Loucy (cell line): ENCODE measurements around the gene ERGIC2.
"Not testable (repeated sequence)": the region's sequence is repeated elsewhere in the genome, so short reads cannot be mapped to it uniquely, and the experiment has no call there.

Experiments used
- H2AFZ ChIP-seq: fragments of 200-600 bp; sonication (generic); 2 replicates; pipeline ENCODE4 v1.6.0; 2016; ENCODE audit warnings: antibody characterized with exemption, mild to moderate bottlenecking, low read length, moderate library complexity
- H3F3A ChIP-seq: fragments of 200-600 bp; 2 replicates; pipeline ENCODE4 v1.6.0; 2016; ENCODE audit warnings: antibody characterized with exemption, low read depth, mild to moderate bottlenecking
- H3K27me3 ChIP-seq: fragments of 200-600 bp; sonication (generic); 2 replicates; pipeline ENCODE4 v1.6.1; 2014; ENCODE audit warnings: low read length, mild to moderate bottlenecking; ENCODE audit not compliant: insufficient read depth, poor library complexity, severe bottlenecking
- H3K36me3 ChIP-seq: fragments of 200-600 bp; sonication (generic); 2 replicates; pipeline ENCODE4 v1.6.1; 2016; ENCODE audit warnings: low read length; ENCODE audit not compliant: insufficient read depth
- H3K4me1 ChIP-seq: fragments of 200-600 bp; sonication (generic); 2 replicates; pipeline ENCODE4 v1.5.1; 2014; ENCODE audit warnings: low read length, mild to moderate bottlenecking; ENCODE audit not compliant: insufficient read depth, poor library complexity, severe bottlenecking
- H3K4me2 ChIP-seq: fragments of 200-600 bp; sonication (generic); 2 replicates; pipeline ENCODE4 v1.6.0; 2014; ENCODE audit warnings: antibody characterized with exemption, low read length, low read depth, mild to moderate bottlenecking; ENCODE audit not compliant: poor library complexity, severe bottlenecking
- H3K4me3 ChIP-seq: fragments of 200-600 bp; sonication (generic); 2 replicates; pipeline ENCODE4 v1.5.1; 2014; ENCODE audit warnings: low read length, mild to moderate bottlenecking, mixed read lengths; ENCODE audit not compliant: poor library complexity, severe bottlenecking
- H3K79me2 ChIP-seq: fragments of 200-600 bp; sonication (generic); 2 replicates; pipeline ENCODE4 v1.6.1; 2014; ENCODE audit warnings: low read length; ENCODE audit not compliant: insufficient read depth
- H3K9ac ChIP-seq: fragments of 200-600 bp; sonication (generic); 2 replicates; pipeline ENCODE4 v1.6.0; 2014; ENCODE audit warnings: mild to moderate bottlenecking, low read depth, low read length, moderate library complexity; ENCODE audit not compliant: poor library complexity, severe bottlenecking
- H3K9me2 ChIP-seq: fragments of 200-600 bp; sonication (generic); replicated peaks from 2 replicates; pipeline ENCODE4 v1.6.1; 2016; ENCODE audit warnings: low read depth, low read length, mixed read lengths
- H3K9me3 ChIP-seq: fragments of 200-600 bp; sonication (generic); 2 replicates; pipeline ENCODE4 v1.6.1; 2014; ENCODE audit warnings: mild to moderate bottlenecking, antibody characterized with exemption, low read length, low read depth; ENCODE audit not compliant: insufficient read depth
- H4K20me1 ChIP-seq: fragments of 200-600 bp; sonication (generic); 2 replicates; pipeline ENCODE4 v1.6.0; 2014; ENCODE audit warnings: antibody characterized with exemption, low read length, mild to moderate bottlenecking; ENCODE audit not compliant: insufficient read depth, poor library complexity, severe bottlenecking
- EZH2phosphoT487 ChIP-seq: fragments of 200-600 bp; IDR thresholded peaks from 2 replicates; pipeline ENCODE4 v1.6.1; 2018; ENCODE audit warnings: antibody characterized with exemption, mild to moderate bottlenecking, moderate library complexity, borderline replicate concordance
- TF ChIP-seq, protein P1 (sequence below): fragments of 200-600 bp; sonication (generic); conservative IDR thresholded peaks from 2 replicates; pipeline ENCODE4 v1.5.1; 2014; ENCODE audit warnings: mild to moderate bottlenecking, antibody characterized with exemption, low read length

The ERGIC2 gene

DNA sequence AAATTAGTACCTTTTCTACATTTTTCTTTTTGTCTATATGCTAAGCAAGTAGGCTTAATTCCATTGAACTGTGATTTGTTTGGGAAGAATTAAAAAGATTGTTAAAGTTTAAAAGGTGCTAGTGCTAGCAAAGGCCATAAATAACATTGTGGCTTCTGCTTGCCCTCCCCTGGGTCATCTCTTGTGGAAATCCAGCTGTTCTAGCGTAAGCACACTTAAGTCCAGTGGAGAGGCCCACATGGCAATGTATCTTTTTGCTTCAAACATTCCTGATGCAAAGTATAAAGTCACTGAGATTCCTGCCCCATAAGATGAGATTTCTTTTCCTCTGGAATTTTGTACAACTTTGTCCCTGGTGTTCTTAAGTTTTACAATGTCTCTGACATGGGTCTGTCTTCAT, 14.4 kb upstream of the ERGIC2 start:
- H3F3A ChIP-seq: no peaks in the 10 kb centered on the region
- H3K9me2 ChIP-seq: no peaks in the 10 kb centered on the region
- TF ChIP-seq, protein P1, sequence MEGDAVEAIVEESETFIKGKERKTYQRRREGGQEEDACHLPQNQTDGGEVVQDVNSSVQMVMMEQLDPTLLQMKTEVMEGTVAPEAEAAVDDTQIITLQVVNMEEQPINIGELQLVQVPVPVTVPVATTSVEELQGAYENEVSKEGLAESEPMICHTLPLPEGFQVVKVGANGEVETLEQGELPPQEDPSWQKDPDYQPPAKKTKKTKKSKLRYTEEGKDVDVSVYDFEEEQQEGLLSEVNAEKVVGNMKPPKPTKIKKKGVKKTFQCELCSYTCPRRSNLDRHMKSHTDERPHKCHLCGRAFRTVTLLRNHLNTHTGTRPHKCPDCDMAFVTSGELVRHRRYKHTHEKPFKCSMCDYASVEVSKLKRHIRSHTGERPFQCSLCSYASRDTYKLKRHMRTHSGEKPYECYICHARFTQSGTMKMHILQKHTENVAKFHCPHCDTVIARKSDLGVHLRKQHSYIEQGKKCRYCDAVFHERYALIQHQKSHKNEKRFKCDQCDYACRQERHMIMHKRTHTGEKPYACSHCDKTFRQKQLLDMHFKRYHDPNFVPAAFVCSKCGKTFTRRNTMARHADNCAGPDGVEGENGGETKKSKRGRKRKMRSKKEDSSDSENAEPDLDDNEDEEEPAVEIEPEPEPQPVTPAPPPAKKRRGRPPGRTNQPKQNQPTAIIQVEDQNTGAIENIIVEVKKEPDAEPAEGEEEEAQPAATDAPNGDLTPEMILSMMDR: no peak
- no peak for TF ChIP-seq EZH2phosphoT487
- no peaks in the 10 kb centered on the region for H3K4me1 ChIP-seq
- no peak overlapping the region for H3K4me3 ChIP-seq
- H3K9me3 ChIP-seq: no peaks in the 10 kb centered on the region
- no peaks in the 10 kb centered on the region for H3K27me3 ChIP-seq
- H3K9ac ChIP-seq: no peak overlapping the region
- H3K79me2 ChIP-seq: no peaks in the 10 kb centered on the region
- no peak overlapping the region for H3K4me2 ChIP-seq
- no peaks in the 10 kb centered on the region for H4K20me1 ChIP-seq
- no peaks in the 10 kb centered on the region for H3K36me3 ChIP-seq
- H2AFZ ChIP-seq: no peak overlapping the region

DNA sequence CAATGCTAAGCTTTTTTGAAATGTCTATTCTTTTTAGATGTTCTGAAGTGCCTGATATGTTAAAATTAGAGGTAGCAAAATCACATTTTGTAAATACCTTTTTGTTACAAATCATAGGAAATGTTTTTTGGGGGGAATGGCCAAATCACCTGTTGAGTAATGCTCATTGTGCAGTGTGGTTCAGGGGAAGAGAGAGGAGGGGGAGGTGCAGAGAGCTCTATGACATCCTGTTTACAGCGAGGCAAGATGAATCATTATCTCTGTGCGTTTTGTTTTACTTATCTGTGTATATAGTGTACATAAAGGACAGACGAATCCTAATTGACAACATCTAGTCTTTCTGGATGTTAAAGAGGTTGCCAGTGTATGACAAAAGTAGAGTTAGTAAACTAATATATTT, 9.4 kb upstream of the ERGIC2 start:
- H4K20me1 ChIP-seq, H3K9me2 ChIP-seq, H3K9ac ChIP-seq, H2AFZ ChIP-seq, H3K79me2 ChIP-seq, H3K4me3 ChIP-seq, H3F3A ChIP-seq, H3K9me3 ChIP-seq, H3K4me2 ChIP-seq, H3K4me1 ChIP-seq, H3K36me3 ChIP-seq, H3K27me3 ChIP-seq: not testable (repeated sequence)

DNA sequence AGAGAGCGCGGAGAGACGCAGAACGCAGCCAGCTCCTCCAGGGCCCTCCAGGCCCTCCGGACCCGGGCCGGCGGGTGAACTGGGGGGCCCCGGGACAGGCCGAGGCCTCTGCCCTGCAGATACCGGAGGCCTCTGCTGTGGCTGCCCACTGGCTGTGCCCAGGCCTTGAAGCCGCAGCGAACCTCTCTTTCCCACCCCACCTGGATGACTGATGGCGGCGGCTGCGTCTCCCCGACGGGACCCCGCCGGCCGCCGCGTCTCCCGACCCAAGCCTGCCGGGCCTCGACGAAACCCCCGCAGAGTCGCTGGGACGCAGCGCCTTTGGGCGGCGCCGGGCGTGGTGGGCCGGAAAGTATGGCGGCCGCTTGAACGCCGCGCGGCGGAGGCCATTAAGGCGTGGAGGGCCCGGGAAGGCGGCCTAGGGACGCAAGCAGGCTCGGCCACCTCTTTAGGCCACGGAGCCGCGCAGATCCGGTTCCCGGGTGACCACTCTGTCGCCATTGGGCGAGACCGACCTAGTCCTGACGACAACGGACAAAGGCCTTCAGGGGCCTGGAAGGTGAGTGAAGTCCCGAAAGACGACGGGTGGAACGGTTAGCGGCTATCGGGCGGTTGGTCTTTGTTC, 8.4 kb upstream of the ERGIC2 start:
- no peaks in the 10 kb centered on the region for H3K36me3 ChIP-seq
- H3K9me3 ChIP-seq: no peaks in the 10 kb centered on the region
- H3F3A ChIP-seq: no peaks in the 10 kb centered on the region
- H3K4me2 ChIP-seq: no peak overlapping the region
- no peak overlapping the region for H3K9ac ChIP-seq
- H3K9me2 ChIP-seq: no peaks in the 10 kb centered on the region
- no peaks in the 10 kb centered on the region for H3K79me2 ChIP-seq
- H2AFZ ChIP-seq: no peak overlapping the region
- no peaks in the 10 kb centered on the region for H3K4me1 ChIP-seq
- H3K27me3 ChIP-seq: no peaks in the 10 kb centered on the region
- H3K4me3 ChIP-seq: no peak overlapping the region
- no peaks in the 10 kb centered on the region for H4K20me1 ChIP-seq
- no peak for TF ChIP-seq EZH2phosphoT487
- TF ChIP-seq, protein P1: no peak

DNA sequence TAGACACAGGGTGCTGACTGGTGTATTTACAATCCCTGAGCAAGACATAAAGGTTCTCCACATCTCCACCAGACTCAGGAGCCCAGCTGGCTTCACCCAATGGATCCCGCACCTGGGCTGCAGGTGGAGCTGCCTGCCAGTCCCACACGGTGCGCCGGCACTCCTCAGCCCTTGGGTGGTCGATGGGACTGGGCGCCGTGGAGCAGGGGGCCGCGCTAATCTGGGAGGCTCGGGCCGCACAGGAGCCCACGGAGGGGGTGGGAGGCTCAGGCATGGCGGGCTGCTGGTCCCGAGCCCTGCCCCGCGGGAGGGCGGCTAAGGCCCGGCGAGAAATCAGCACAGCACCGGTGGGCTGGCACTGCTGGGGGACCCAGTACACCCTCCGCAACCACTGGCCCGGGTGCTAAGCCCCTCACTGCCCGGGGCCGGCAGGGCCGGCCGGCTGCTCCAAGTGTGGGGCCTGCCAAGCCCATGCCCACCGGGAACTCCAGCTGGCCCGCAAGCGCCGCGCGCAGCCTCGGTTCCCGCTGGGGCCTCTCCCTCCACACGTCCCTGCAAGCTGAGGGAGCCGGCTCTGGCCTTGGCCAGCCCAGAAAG, 5.2 kb upstream of the ERGIC2 start:
- not testable (repeated sequence) for H2AFZ ChIP-seq, H3K4me2 ChIP-seq, H3K9ac ChIP-seq, H3K27me3 ChIP-seq, H4K20me1 ChIP-seq, H3K79me2 ChIP-seq, H3K9me2 ChIP-seq, H3K4me1 ChIP-seq, H3F3A ChIP-seq, H3K4me3 ChIP-seq, H3K9me3 ChIP-seq, H3K36me3 ChIP-seq

DNA sequence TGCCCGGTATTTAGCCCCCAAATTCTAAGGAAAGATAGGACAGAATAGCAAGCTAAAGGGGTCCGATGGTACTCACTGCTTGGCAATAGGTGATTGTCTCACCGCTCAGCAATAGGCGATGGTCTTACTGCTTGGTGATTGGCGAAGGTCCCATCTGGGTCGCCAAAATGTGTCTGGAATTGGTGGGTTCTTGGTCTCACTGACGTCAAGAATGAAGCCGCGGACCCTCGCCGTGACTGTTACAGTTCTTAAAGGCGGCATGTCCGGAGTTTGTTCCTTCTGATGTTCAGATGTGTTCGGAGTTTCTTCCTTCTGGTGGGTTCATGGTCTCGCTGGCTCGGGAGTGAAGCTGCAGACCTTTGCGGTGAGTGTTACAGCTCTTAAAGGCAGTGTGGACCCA, 4.2 kb upstream of the ERGIC2 start:
- H3K9me3 ChIP-seq, H2AFZ ChIP-seq, H3K9ac ChIP-seq, H3F3A ChIP-seq, H3K27me3 ChIP-seq, H3K36me3 ChIP-seq, H3K4me3 ChIP-seq, H3K4me1 ChIP-seq, H4K20me1 ChIP-seq, H3K9me2 ChIP-seq, H3K79me2 ChIP-seq, H3K4me2 ChIP-seq: not testable (repeated sequence)
